HG03457 (cell line): ENCODE data around the gene ARX.

ENCODE experiments used
- ATAC-seq: cut with Tn5 transposase; IDR thresholded peaks from one replicate; pipeline ENCODE4 v1.9.1; 2021; ENCODE audit warnings: moderate number of reproducible peaks; ENCODE audit not compliant: unreplicated experiment

ARX gene

GRCh38 chrX:25016938-25017598, 1.3 kb upstream of the ARX start:
- no peak for ATAC-seq

GRCh38 chrX:25016361-25016671, 551 bp upstream of the ARX start:
- no peak for ATAC-seq

- ATAC-seq: no peak
These were observed 1.4 kb downstream of the ARX start for GRCh38 chrX:25014366-25014838.

- ATAC-seq: no peak
These were observed 2.0 kb downstream of the ARX start for GRCh38 chrX:25013632-25014365.

- no peak for ATAC-seq
These were observed 2.8 kb downstream of the ARX start for GRCh38 chrX:25012793-25013631.

GRCh38 chrX:25012433-25012735, 3.4 kb downstream of the ARX start:
- no peak for ATAC-seq

- no peak for ATAC-seq
These were observed 4.0 kb downstream of the ARX start for GRCh38 chrX:25011589-25012432.

- ATAC-seq: no peak
These were observed 4.8 kb downstream of the ARX start for GRCh38 chrX:25010784-25011588.

GRCh38 chrX:25009407-25009806, 6.4 kb downstream of the ARX start:
- no peak for ATAC-seq

GRCh38 chrX:25007059-25008053, 8.4 kb downstream of the ARX start:
- no peak for ATAC-seq

GRCh38 chrX:25006586-25007058, 9.1 kb downstream of the ARX start:
- ATAC-seq: no peak

GRCh38 chrX:25005382-25006185, 10.2 kb downstream of the ARX start:
- ATAC-seq: no peak

- ATAC-seq: no peak
These were observed 10.8 kb downstream of the ARX start for GRCh38 chrX:25005034-25005381.

GRCh38 chrX:25004485-25005032, 11.2 kb downstream of the ARX start:
- no peak for ATAC-seq

GRCh38 chrX:25004040-25004439, 11.7 kb downstream of the ARX start:
- ATAC-seq: no peak

- no peak for ATAC-seq
These were observed 12.5 kb downstream of the ARX start for GRCh38 chrX:25003066-25003849.

GRCh38 chrX:25002661-25003020, 13.1 kb downstream of the ARX start:
- ATAC-seq: no peak
